ACC112 (cell line): Measurements from ENCODE around the gene MSI1.

Source experiments
- H2AFZ ChIP-seq: fragments of 200-600 bp; sonication (generic); one replicate; pipeline ENCODE4 v1.6.0; 2017; ENCODE audit warnings: antibody characterized with exemption, low read length; ENCODE audit not compliant: unreplicated experiment
- H3K27ac ChIP-seq: fragments of 200-600 bp; sonication (generic); 2 replicates; pipeline ENCODE4 v1.5.1; 2014; ENCODE audit warnings: low read depth, mild to moderate bottlenecking, antibody characterized with exemption, low read length, moderate library complexity
- H3K27me3 ChIP-seq: fragments of 200-600 bp; sonication (generic); 2 replicates; pipeline ENCODE4 v1.6.1; 2014; ENCODE audit warnings: mild to moderate bottlenecking, antibody characterized with exemption, low read length, moderate library complexity, mixed read lengths; ENCODE audit not compliant: insufficient read depth
- H3K36me3 ChIP-seq: fragments of 200-600 bp; sonication (generic); 2 replicates; pipeline ENCODE4 v1.6.1; 2016; ENCODE audit warnings: mild to moderate bottlenecking, antibody characterized with exemption, low read length, moderate library complexity, mixed read lengths; ENCODE audit not compliant: insufficient read depth
- H3K4me1 ChIP-seq: fragments of 200-600 bp; sonication (generic); one replicate; pipeline ENCODE4 v1.6.1; 2016; ENCODE audit warnings: low read length, mixed read lengths; ENCODE audit not compliant: insufficient read depth, unreplicated experiment, control insufficient read depth
- H3K4me3 ChIP-seq: fragments of 200-600 bp; sonication (generic); 2 replicates; pipeline ENCODE4 v1.5.1; 2014; ENCODE audit warnings: mild to moderate bottlenecking, low read depth, low read length
- H3K79me2 ChIP-seq: fragments of 200-600 bp; sonication (generic); one replicate; pipeline ENCODE4 v1.6.0; 2016; ENCODE audit warnings: low read length; ENCODE audit not compliant: control insufficient read depth, unreplicated experiment, insufficient read depth

Gene MSI1

DNA sequence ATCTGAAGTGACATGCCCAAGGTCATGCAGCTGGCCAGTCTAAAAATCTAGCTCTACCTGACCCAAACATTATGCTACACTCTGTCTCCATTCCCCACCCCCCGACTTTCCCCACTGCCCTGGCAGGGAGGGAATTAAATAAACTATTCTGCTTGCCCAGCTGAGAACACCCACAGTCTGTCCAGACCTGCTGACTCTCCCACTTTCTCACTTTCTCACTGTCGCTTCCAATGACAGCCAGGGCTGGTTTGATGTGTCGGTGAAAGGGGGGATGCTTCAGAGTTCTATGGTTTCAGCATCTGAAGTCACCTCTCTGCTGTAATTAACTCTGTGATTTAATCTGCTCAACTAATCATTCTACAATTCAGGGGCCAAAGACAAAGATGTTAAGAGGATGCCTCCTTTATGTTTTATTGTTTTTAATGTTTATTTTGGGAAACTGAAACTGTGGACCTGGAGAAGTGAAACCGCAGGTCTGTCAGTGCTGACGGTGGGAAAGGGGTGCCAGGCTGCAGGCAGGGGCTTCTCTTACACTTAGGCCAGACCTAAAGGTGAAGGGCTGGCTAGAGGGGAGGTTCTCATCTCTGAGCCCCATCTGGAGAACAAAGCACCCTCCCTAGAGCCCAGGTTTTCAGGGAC is 8.1 kb upstream of the MSI1 start:
- Histone ChIP-seq H3K36me3 (no peaks in the 10 kb centered on the region), H3K27ac (no peak overlapping the region), H2AFZ (no peak overlapping the region), H3K4me1 (peaks cover 11% of the 10 kb centered on the region), H3K4me3 (no peak overlapping the region), H3K27me3 (peaks cover 43% of the 10 kb centered on the region), H3K79me2 (no peaks in the 10 kb centered on the region)

GRCh38 chr12:120376416-120376815 is 7.5 kb upstream of the MSI1 start:
- Histone ChIP-seq H3K27me3 (peaks cover 45% of the 10 kb centered on the region), H3K27ac (no peak overlapping the region), H2AFZ (no peak overlapping the region), H3K4me1 (peaks cover 5% of the 10 kb centered on the region), H3K4me3 (no peak overlapping the region), H3K36me3 (no peaks in the 10 kb centered on the region), H3K79me2 (no peaks in the 10 kb centered on the region)

DNA sequence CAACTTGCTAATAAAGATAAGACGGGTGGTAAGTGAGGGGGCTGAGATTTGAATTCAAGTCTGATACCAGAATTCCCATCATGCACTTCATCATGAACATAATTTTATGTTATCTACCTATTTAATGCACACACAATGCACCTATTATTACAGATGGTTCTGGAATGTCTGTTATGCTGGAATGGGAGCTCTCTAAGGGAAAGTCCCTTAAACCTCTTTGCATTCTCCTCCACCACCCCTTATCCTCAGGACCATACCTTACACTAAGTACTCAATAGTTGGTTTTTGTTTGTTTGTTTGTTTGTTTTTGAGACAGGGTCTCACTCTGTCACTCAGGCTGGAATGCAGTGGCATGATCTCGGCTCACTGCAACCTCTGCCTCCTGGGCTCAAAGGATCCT is 7.0 kb upstream of the MSI1 start:
- H3K4me1 ChIP-seq, result peaks cover 3% of the 10 kb centered on the region
- H3K36me3 ChIP-seq, result no peaks in the 10 kb centered on the region
- H3K27me3 ChIP-seq, result peaks cover 47% of the 10 kb centered on the region
- H3K4me3 ChIP-seq, result no peak overlapping the region
- no peak overlapping the region for H2AFZ ChIP-seq
- H3K79me2 ChIP-seq, result no peaks in the 10 kb centered on the region
- H3K27ac ChIP-seq, result no peak overlapping the region

DNA sequence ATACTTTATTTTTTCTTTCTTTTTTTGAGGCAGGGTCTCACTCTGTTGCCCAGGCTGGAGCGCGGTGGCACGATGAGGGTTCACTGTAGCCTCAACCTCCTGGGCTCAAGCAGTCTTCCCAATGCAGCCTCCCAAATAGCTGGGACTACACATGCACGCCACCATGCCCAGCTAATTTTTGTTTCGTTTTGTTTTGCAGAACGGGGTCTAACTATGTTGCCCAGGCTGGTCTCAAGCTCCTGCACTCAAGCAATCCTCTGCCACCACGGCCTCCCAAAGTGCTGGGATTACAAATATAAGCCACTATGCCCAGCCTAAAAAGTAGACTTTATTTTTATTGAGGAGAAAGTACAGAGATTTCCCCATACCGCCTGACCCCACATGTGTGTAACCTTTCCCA is 4.7 kb upstream of the MSI1 start:
- H2AFZ ChIP-seq, result no peak overlapping the region
- peaks cover 3% of the 10 kb centered on the region for H3K4me1 ChIP-seq
- H3K27me3 ChIP-seq, result peaks cover 66% of the 10 kb centered on the region
- no peak overlapping the region for H3K27ac ChIP-seq
- H3K4me3 ChIP-seq, result no peak overlapping the region
- no peaks in the 10 kb centered on the region for H3K79me2 ChIP-seq
- H3K36me3 ChIP-seq, result no peaks in the 10 kb centered on the region

DNA sequence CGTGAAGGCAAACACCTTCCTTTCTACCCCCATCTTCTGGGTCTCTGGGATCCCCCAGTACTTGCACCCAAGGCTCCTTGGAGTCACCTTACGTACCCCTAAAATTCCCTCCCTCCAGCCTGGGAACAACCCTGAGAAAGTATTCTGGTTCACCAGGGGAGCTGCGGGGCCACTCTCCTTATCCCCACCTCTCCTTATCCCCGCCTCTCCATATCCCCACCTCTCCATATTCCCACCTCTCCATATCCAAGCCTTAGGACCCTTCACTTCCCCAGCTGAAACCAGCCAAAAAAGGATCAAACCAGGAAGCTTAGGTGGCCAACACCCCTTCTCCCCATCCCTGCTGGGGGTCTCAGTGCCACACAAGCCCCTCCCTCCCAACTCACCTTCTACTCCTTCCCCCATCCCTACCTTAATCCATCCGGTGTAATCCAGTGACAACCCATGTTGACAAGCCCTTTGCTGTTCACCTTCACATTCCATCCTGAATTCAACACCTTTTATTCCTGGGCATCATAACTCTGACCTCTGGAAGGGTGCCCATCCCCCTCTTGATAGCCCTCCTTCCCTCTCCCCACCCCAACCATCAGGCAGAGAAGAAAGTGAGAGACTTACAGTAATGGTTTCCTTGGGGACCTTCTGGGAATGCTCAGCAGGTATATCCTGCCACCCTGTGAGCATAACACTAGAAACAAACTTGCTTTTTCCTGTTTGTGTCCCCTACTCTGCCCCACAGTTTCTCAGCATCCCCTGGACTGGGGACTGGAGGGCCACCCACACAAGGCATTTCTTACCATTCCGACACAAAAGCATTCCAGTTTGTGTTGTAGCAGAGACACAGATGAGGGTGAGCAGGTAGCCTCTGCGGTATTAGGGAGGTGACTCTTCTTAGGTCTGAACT is 1.6 kb upstream of the MSI1 start:
- H3K27ac ChIP-seq, result no peak overlapping the region

GRCh38 chr12:120369603-120370342 is 809 bp upstream of the MSI1 start:
- Histone ChIP-seq H3K36me3 (no peaks in the 10 kb centered on the region), H3K4me1 (no peaks in the 10 kb centered on the region), H3K4me3 (peak overlapping the region; percentile 60), H3K27me3 (peaks cover 57% of the 10 kb centered on the region), H3K27ac (no peak overlapping the region), H2AFZ (no peak overlapping the region), H3K79me2 (no peaks in the 10 kb centered on the region)

More for the DNA sequence above, 1.6 kb upstream of the MSI1 start:
- Histone ChIP-seq H2AFZ (no peak overlapping the region), H3K36me3 (no peaks in the 10 kb centered on the region), H3K79me2 (no peaks in the 10 kb centered on the region), H3K4me1 (no peaks in the 10 kb centered on the region), H3K4me3 (no peak overlapping the region), H3K27me3 (peaks cover 65% of the 10 kb centered on the region)

DNA sequence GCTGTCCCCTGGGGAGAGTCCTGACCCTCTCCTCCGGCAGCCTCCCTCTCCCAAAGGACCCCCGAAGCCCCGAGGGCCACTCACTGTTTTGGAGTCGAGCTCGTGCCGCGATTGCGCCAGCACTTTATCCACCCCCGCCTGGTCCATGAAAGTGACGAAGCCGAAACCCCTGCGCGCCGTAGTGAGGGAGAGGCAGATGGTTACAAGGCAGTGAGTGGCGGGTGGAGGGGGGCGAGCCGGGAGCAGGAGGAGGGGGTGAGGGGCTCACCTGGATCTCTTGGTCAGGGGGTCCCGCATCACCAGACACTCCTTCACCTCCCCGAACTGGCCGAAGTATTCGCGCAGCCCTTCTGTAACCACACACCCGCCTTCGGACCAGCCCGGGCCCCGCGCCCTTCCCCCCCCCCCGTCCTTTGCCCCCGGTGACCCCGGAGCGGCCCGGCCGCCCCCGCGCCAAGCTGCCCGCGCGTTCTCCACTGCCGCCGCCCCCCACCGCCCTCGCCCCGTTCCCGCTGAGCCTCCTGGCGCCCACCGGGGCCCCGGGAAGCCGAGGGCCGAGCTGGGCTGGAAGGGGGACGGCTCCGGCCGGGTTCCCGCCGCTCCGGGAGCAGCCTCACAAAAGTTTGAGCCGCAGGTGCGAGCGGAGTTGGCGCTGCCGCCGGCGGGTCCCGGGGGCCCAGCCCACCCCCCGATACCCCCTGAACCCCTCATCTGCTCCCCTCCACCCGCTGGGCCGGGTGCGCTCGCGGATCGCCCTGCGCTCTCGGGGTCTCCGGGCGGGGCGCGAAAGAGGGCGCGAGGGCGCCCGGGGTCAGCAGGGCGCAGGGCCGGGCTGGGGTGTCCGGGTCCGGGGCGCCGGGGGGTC is 808 bp downstream of the MSI1 start:
- no peaks in the 10 kb centered on the region for H3K79me2 ChIP-seq
- H3K4me3 ChIP-seq, result peak overlapping the region; percentile 66
- peaks cover 54% of the 10 kb centered on the region for H3K27me3 ChIP-seq
- no peaks in the 10 kb centered on the region for H3K36me3 ChIP-seq
- no peak overlapping the region for H3K27ac ChIP-seq
- H2AFZ ChIP-seq, result no peak overlapping the region
- no peaks in the 10 kb centered on the region for H3K4me1 ChIP-seq

- H3K36me3 ChIP-seq, result no peaks in the 10 kb centered on the region
- no peaks in the 10 kb centered on the region for H3K4me1 ChIP-seq
- H3K27ac ChIP-seq, result no peak overlapping the region
- peaks cover 47% of the 10 kb centered on the region for H3K27me3 ChIP-seq
- H3K79me2 ChIP-seq, result no peaks in the 10 kb centered on the region
- H3K4me3 ChIP-seq, result peak overlapping the region; percentile 66; the same call in 1 of the 2 replicates
- H2AFZ ChIP-seq, result no peak overlapping the region
Observed at GRCh38 chr12:120367233-120367923, 1.6 kb downstream of the MSI1 start.

GRCh38 chr12:120366845-120367232 is 2.1 kb downstream of the MSI1 start:
- no peaks in the 10 kb centered on the region for H3K4me1 ChIP-seq
- H3K4me3 ChIP-seq, result no peak overlapping the region
- H3K36me3 ChIP-seq, result no peaks in the 10 kb centered on the region
- no peaks in the 10 kb centered on the region for H3K79me2 ChIP-seq
- peaks cover 47% of the 10 kb centered on the region for H3K27me3 ChIP-seq
- no peak overlapping the region for H3K27ac ChIP-seq
- H2AFZ ChIP-seq, result no peak overlapping the region
